A549 (cell line): ENCODE data around the gene C3orf20. TPM values are rescaled to one million over a fixed set of nuclear protein-coding genes. Genes with fewer than 3 reads are reported as not detected.

ENCODE experiments used
- ATAC-seq, 2 experiments: fragments of 200-7000 bp in 1 of 2; fragments of >200 bp in 1 of 2; cut with Nextera tagmentation in 1 of 2; cut with Tn5 transposase in 1 of 2; 3 replicates each; pipeline versions ENCODE4 v1.8.0 to v1.9.1; 2018 to 2020; ENCODE audit warnings: mild to moderate bottlenecking in 1 of 2, moderate library complexity in 1 of 2
- CTCF ChIA-PET: fragments of 300-600 bp; sonication (Branson Sonifier 250); formaldehyde crosslinking; extraction: SDS; loops from one replicate; lab custom pipeline; 2021; ENCODE audit warnings: antibody characterized with exemption, inconsistent platforms; lab: Yijun Ruan, JAX
- POLR2A ChIA-PET: fragments of 350-600 bp; formaldehyde crosslinking; extraction: SDS; loops from one replicate; lab custom pipeline; 2021; ENCODE audit warnings: antibody characterized with exemption, inconsistent platforms; lab: Yijun Ruan, JAX
- DNase-seq, 2 experiments: peaks; one replicate each; pipeline versions ENCODE4 v3.0.0 to v3.0.0-alpha.2; 2011 to 2016; ENCODE audit warnings: low read depth in 1 of 2, low spot score in 1 of 2
- FAIRE-seq: peaks from 2 replicates; lab custom pipeline; 2011; peaks lifted over from hg19 to GRCh38; lab: Jason Lieb, UNC
- H3K27ac ChIP-seq, 2 experiments: fragments of >200 bp; sonication (Bioruptor Twin); formaldehyde crosslinking; 3 replicates each; pipeline ENCODE4 v1.5.1; 2016 to 2017
- H3K4me1 ChIP-seq: fragments of >200 bp; sonication (Bioruptor Twin); formaldehyde crosslinking; 3 replicates; pipeline ENCODE4 v1.6.1; 2016
- H3K4me2 ChIP-seq: fragments of >200 bp; sonication (Bioruptor Twin); formaldehyde crosslinking; 3 replicates; pipeline ENCODE4 v1.6.1; 2016
- H3K4me3 ChIP-seq: fragments of >200 bp; sonication (Bioruptor Twin); formaldehyde crosslinking; 3 replicates; pipeline ENCODE4 v1.5.1; 2016
- H3K9me3 ChIP-seq: fragments of >200 bp; sonication (Bioruptor Twin); formaldehyde crosslinking; 3 replicates; pipeline ENCODE4 v1.6.1; 2016
- ATOH8 ChIP-seq: fragments of 250-450 bp; sonication (Bioruptor Pico); IDR thresholded peaks from 2 replicates; pipeline ENCODE4 v1.5.0; 2020; ENCODE audit warnings: low read depth, mild to moderate bottlenecking, moderate library complexity
- BHLHE40 ChIP-seq: IDR thresholded peaks from 2 replicates; pipeline ENCODE4 v1.6.1; 2012; ENCODE audit warnings: low read depth, low read length, inconsistent platforms
- CBX2 ChIP-seq: fragments of 200-600 bp; sonication (generic); IDR thresholded peaks from 2 replicates; pipeline ENCODE4 v1.6.1; 2016; ENCODE audit warnings: low read depth, mild to moderate bottlenecking, borderline replicate concordance
- CEBPB ChIP-seq, 2 experiments: fragments of >200 bp in 1 of 2; sonication (Bioruptor Twin) in 1 of 2; formaldehyde crosslinking in 1 of 2; IDR thresholded peaks; 2 replicates each; pipeline ENCODE4 v1.6.1; 2012 to 2016
- CHD2 ChIP-seq: fragments of 150-350 bp; IDR thresholded peaks from 2 replicates; pipeline ENCODE4 v1.6.1; 2014; ENCODE audit warnings: low read length; ENCODE audit not compliant: partially characterized antibody
- EHF ChIP-seq: fragments of 250-450 bp; sonication (Bioruptor Pico); IDR thresholded peaks from 2 replicates; pipeline ENCODE4 v1.5.0; 2020; ENCODE audit warnings: mild to moderate bottlenecking
- EHMT2 ChIP-seq: fragments of 200-600 bp; sonication (generic); IDR thresholded peaks from 2 replicates; pipeline ENCODE4 v1.6.1; 2016; ENCODE audit warnings: antibody characterized with exemption, low read depth, mild to moderate bottlenecking, moderate library complexity
- ESRRA ChIP-seq: fragments of 150-350 bp; IDR thresholded peaks from 2 replicates; pipeline ENCODE4 v1.6.1; 2014; ENCODE audit warnings: mild to moderate bottlenecking, low read length, borderline replicate concordance
- FOSB ChIP-seq: fragments of 250-450 bp; sonication (Bioruptor Pico); IDR thresholded peaks from 2 replicates; pipeline ENCODE4 v1.5.0; 2020; ENCODE audit warnings: mild to moderate bottlenecking, moderate library complexity
- FOXS1 ChIP-seq: fragments of 250-450 bp; sonication (Bioruptor Pico); IDR thresholded peaks from 2 replicates; pipeline ENCODE4 v1.5.0; 2020; ENCODE audit warnings: mild to moderate bottlenecking, moderate library complexity
- HES2 ChIP-seq: fragments of >200 bp; sonication (Bioruptor Twin); formaldehyde crosslinking; IDR thresholded peaks from 2 replicates; pipeline ENCODE4 v1.6.1; 2016
- HOXA7 ChIP-seq: fragments of 250-450 bp; sonication (Bioruptor Pico); IDR thresholded peaks from 2 replicates; pipeline ENCODE4 v1.5.0; 2020; ENCODE audit warnings: mild to moderate bottlenecking, moderate library complexity
- KDM5A ChIP-seq: fragments of 200-600 bp; sonication (generic); IDR thresholded peaks from 2 replicates; pipeline ENCODE4 v1.6.1; 2016; ENCODE audit warnings: antibody characterized with exemption, mild to moderate bottlenecking
- MAFK ChIP-seq: fragments of 450-650 bp; IDR thresholded peaks from 2 replicates; pipeline ENCODE4 v1.6.1; 2014; ENCODE audit not compliant: partially characterized antibody
- NPAS2 ChIP-seq: fragments of 250-450 bp; sonication (Bioruptor Pico); IDR thresholded peaks from 2 replicates; pipeline ENCODE4 v1.8.0; 2022; ENCODE audit warnings: mild to moderate bottlenecking, moderate library complexity, borderline replicate concordance
- NR3C1 ChIP-seq: fragments of >200 bp; sonication (Bioruptor Twin); formaldehyde crosslinking; IDR thresholded peaks from 3 replicates; pipeline ENCODE4 v1.6.1; 2017
- PHF8 ChIP-seq: fragments of 200-600 bp; sonication (generic); IDR thresholded peaks from 2 replicates; pipeline ENCODE4 v1.6.1; 2016; ENCODE audit warnings: low read depth, mild to moderate bottlenecking, antibody characterized with exemption, moderate library complexity, borderline replicate concordance
- RARB ChIP-seq: fragments of 250-450 bp; sonication (Bioruptor Pico); IDR thresholded peaks from 2 replicates; pipeline ENCODE4 v1.8.0; 2021; ENCODE audit warnings: mild to moderate bottlenecking, moderate library complexity
- RFX5 ChIP-seq: fragments of 450-650 bp; IDR thresholded peaks from 2 replicates; pipeline ENCODE4 v1.7.1; 2014; ENCODE audit warnings: antibody characterized with exemption, mild to moderate bottlenecking, moderate library complexity
- RNF2 ChIP-seq: fragments of 200-600 bp; sonication (generic); IDR thresholded peaks from 2 replicates; pipeline ENCODE4 v1.6.1; 2016; ENCODE audit warnings: low read depth, mild to moderate bottlenecking, antibody characterized with exemption, moderate library complexity, borderline replicate concordance
- SMC3 ChIP-seq: fragments of >200 bp; sonication (Bioruptor Twin); formaldehyde crosslinking; IDR thresholded peaks from 3 replicates; pipeline ENCODE4 v1.6.1; 2018; ENCODE audit warnings: inconsistent platforms
- TP53 ChIP-seq: fragments of 250-450 bp; sonication (Bioruptor Pico); IDR thresholded peaks from 2 replicates; pipeline ENCODE4 v1.5.0; 2021; ENCODE audit warnings: mild to moderate bottlenecking, moderate library complexity
- ZC3H11A ChIP-seq: fragments of 450-650 bp; IDR thresholded peaks from 2 replicates; pipeline ENCODE4 v1.6.1; 2014; ENCODE audit warnings: antibody characterized with exemption, mild to moderate bottlenecking
- ZFP36 ChIP-seq: fragments of 450-650 bp; IDR thresholded peaks from 2 replicates; pipeline ENCODE4 v1.6.1; 2014; ENCODE audit warnings: borderline replicate concordance; ENCODE audit not compliant: partially characterized antibody
- ZNF302 ChIP-seq: fragments of 250-450 bp; sonication (Bioruptor Pico); IDR thresholded peaks from 2 replicates; pipeline ENCODE4 v1.9.0; 2021; ENCODE audit warnings: inconsistent platforms, mild to moderate bottlenecking, moderate library complexity
- ZSCAN20 ChIP-seq: fragments of 250-450 bp; sonication (Bioruptor Pico); IDR thresholded peaks from 2 replicates; pipeline ENCODE4 v1.8.0; 2022; ENCODE audit warnings: mild to moderate bottlenecking, moderate library complexity
- WGBS: methylation state at CpG from one replicate; pipeline ENCODE4 v1.1.6; 2017; ENCODE audit errors: missing lambda C conversion rate; 5-methylcytosine and 5-hydroxymethylcytosine counted together
- polyA plus RNA-seq, 4 experiments: library from polyadenylated mRNA; depleted of rRNA in 3 of 4; stranded (reverse); fragments of >200 nt; fragmentation: RNase III in 1 of 4; extraction: RNeasy Plus Mini Kit Qiagen cat#74134 plus additional on column Dnase treatment in 1 of 4; gene quantifications; 2 replicates in 3 of 4; 3 replicates in 1 of 4; pipeline ENCODE4 v1.2.3, GENCODE V29; 2011 to 2017
- TF ChIP-seq, protein P1 (sequence below): fragments of >200 bp; sonication (Bioruptor Twin); formaldehyde crosslinking; IDR thresholded peaks from 3 replicates; pipeline ENCODE4 v1.5.1; 2016
- TF ChIP-seq, protein P2 (sequence below): IDR thresholded peaks from 2 replicates; pipeline ENCODE4 v1.6.1; 2012

Gene C3orf20
- polyA plus RNA-seq, 2 of the 4 experiments (the other 2 are of a cell fraction) = 0.05 TPM; not detected in 1

DNA sequence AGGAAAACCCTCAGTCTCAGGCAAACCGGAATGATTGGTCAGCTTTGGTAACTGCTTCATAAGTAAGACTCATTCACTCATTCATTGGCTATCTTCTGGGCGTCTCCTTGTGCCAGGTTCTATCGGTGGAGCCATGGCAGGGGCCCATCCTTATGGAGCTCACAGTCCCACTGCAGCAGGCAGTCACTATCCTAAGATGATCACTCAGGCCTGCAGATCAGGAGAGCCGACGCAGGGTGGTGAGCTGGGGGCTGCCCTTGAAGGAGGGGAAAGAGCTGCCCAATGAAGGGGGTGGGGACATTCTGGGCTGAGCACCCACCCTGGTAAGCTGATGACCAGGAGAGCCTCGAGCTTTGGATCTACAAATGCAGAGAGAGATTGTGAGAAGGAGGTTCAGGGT lies 123.3 kb downstream of the C3orf20 start:
- POLR2A ChIA-PET = no interaction called here
- Histone ChIP-seq H3K9me3 (no peaks in the 10 kb centered on the region), H3K4me2 (no peak overlapping the region), H3K4me1 (peaks cover 11% of the 10 kb centered on the region), H3K27ac (no peak overlapping the region), H3K4me3 (no peak overlapping the region)
- WGBS = 61% methylated on average over 6 of the region's 6 CpGs
- no peak for DNase-seq
- no peak for ATAC-seq
- CTCF ChIA-PET = interaction anchor here (0.6 to 12.3 kb wide), 5 partner anchors 17 to 124 kb away, joined by 3 to 160 read pairs (median 3); no protein-coding TSS in a partner anchor
- no peak for TF ChIP-seq CEBPB (IDR thresholded peaks at IDR 0.05)
- TF ChIP-seq FOXS1 (CRISPR knock-in tag) = no peak
- TF ChIP-seq ZNF302 (CRISPR knock-in tag) = no peak
- no peak for TF ChIP-seq MAFK
- TF ChIP-seq NPAS2 (CRISPR knock-in tag) = no peak
- no peak for TF ChIP-seq EHMT2
- no peak for TF ChIP-seq RARB (CRISPR knock-in tag)
- no peak for TF ChIP-seq NR3C1
- no peak for TF ChIP-seq ZFP36
- no peak for TF ChIP-seq EHF (CRISPR knock-in tag)
- TF ChIP-seq CBX2 = no peak
- TF ChIP-seq, protein P1, sequence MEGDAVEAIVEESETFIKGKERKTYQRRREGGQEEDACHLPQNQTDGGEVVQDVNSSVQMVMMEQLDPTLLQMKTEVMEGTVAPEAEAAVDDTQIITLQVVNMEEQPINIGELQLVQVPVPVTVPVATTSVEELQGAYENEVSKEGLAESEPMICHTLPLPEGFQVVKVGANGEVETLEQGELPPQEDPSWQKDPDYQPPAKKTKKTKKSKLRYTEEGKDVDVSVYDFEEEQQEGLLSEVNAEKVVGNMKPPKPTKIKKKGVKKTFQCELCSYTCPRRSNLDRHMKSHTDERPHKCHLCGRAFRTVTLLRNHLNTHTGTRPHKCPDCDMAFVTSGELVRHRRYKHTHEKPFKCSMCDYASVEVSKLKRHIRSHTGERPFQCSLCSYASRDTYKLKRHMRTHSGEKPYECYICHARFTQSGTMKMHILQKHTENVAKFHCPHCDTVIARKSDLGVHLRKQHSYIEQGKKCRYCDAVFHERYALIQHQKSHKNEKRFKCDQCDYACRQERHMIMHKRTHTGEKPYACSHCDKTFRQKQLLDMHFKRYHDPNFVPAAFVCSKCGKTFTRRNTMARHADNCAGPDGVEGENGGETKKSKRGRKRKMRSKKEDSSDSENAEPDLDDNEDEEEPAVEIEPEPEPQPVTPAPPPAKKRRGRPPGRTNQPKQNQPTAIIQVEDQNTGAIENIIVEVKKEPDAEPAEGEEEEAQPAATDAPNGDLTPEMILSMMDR = no peak
- no peak for TF ChIP-seq SMC3
- TF ChIP-seq TP53 (CRISPR knock-in tag) = no peak
- no peak for TF ChIP-seq HOXA7
- TF ChIP-seq CHD2 = no peak
- no peak for FAIRE-seq

DNA sequence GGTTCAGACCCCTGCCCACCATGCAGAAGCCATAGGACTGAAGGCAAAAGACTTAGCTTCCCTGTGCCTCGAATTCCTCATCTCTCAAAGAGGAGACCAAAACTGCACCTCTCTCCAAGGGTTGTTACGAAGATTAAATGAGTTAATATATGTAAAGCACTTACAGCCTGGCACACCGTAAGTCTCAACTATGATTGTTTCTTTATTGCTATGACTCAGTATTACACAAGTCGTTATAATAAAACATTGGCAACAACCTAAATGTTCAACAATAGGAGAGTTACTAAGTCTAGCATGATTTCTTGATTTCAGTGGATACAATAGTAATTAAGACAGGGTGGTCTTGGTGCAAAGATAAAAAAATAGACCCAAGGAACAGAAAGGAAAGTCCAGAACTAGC lies 124.2 kb downstream of the C3orf20 start:
- no peak for ATAC-seq
- ChIA-PET CTCF (interaction anchor here (1.2 to 12.3 kb wide), 2 partner anchors 16 to 123 kb away, joined by 3 to 160 read pairs; no protein-coding TSS in a partner anchor), POLR2A (no interaction called here)
- 47% methylated on average over 4 of the region's 4 CpGs for WGBS
- Histone ChIP-seq H3K9me3 (no peaks in the 10 kb centered on the region), H3K27ac (no peak overlapping the region), H3K4me1 (peaks cover 20% of the 10 kb centered on the region), H3K4me2 (no peak overlapping the region), H3K4me3 (no peak overlapping the region)
- no peak for DNase-seq
- TF ChIP-seq, protein P2, sequence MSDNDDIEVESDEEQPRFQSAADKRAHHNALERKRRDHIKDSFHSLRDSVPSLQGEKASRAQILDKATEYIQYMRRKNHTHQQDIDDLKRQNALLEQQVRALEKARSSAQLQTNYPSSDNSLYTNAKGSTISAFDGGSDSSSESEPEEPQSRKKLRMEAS = no peak
- TF ChIP-seq EHMT2 (no peak), ZSCAN20 (no peak), EHF (CRISPR knock-in tag) (no peak), RFX5 (no peak), RNF2 (no peak), HES2 (no peak), BHLHE40 (no peak), KDM5A (no peak), PHF8 (no peak)
- FAIRE-seq = no peak

GRCh38 chr3:14801031-14801430 lies 126.1 kb downstream of the C3orf20 start:
- TF ChIP-seq BHLHE40 (no peak), EHMT2 (no peak), ZC3H11A (no peak), FOSB (CRISPR knock-in tag) (no peak), ATOH8 (no peak), ESRRA (no peak)
- ATAC-seq = no peak
- H3K9me3 ChIP-seq = no peaks in the 10 kb centered on the region

More at GRCh38 chr3:14801031-14801430, 126.1 kb downstream of the C3orf20 start:
- DNase-seq = no peak
- H3K4me3 ChIP-seq = no peak overlapping the region
- peaks cover 34% of the 10 kb centered on the region for H3K4me1 ChIP-seq
- ChIA-PET POLR2A (no interaction called here), CTCF (interaction anchor here (1.6 to 3.3 kb wide), 2 partner anchors 11 to 120 kb away, joined by 8 to 19 read pairs; no protein-coding TSS in a partner anchor)
- no peak overlapping the region for H3K4me2 ChIP-seq
- 73% methylated on average over 9 of the region's 9 CpGs for WGBS
- H3K27ac ChIP-seq = no peak overlapping the region
- no peak for FAIRE-seq
